WERI-Rb-1 (cell line): Measurements from ENCODE around the gene PTPRN2.

Source experiments
- DNase-seq: peaks from one replicate; pipeline ENCODE4 v3.0.0-alpha.2; 2020
- H3K27ac ChIP-seq: fragments of 250-450 bp; sonication (Bioruptor Pico); 2 replicates; pipeline ENCODE4 v1.5.1; 2020; ENCODE audit warnings: mild to moderate bottlenecking, moderate library complexity
- H3K27me3 ChIP-seq: fragments of 250-450 bp; sonication (Bioruptor Pico); 2 replicates; pipeline ENCODE4 v1.5.1; 2021; ENCODE audit warnings: mild to moderate bottlenecking, low read depth, moderate library complexity; ENCODE audit not compliant: insufficient read depth, severe bottlenecking
- H3K36me3 ChIP-seq: fragments of 250-450 bp; sonication (Bioruptor Pico); 2 replicates; pipeline ENCODE4 v1.5.1; 2020; ENCODE audit warnings: mild to moderate bottlenecking, moderate library complexity
- H3K4me3 ChIP-seq: 2 replicates; pipeline ENCODE4 v1.5.1; 2011; ENCODE audit warnings: low read depth, mild to moderate bottlenecking, control low read depth, low read length
- H3K9me3 ChIP-seq: fragments of 250-450 bp; sonication (Bioruptor Pico); 2 replicates; pipeline ENCODE4 v1.5.1; 2021; ENCODE audit warnings: mild to moderate bottlenecking, moderate library complexity; ENCODE audit not compliant: severe bottlenecking
- TF ChIP-seq, protein P1 (sequence below): IDR thresholded peaks from 2 replicates; pipeline ENCODE4 v1.5.1; 2011; ENCODE audit warnings: low read depth, mild to moderate bottlenecking, control low read depth, inconsistent platforms, low read length

The PTPRN2 gene

DNA sequence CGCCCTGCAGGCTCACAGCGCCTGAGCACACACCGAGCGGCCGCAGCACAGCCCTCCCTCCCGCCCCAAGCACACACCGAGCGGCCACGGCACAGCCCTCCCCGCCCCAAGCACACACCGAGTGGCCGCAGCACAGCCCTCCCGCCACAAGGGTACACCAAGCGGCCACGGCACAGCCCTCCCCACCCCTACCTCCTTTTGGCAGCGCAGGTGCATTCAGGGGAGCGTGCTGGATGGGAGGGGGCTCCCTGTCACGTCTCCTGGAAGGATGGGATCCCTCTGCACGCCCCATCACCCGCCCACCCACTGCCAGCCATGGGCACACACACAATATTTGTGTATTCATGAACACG, 768.2 kb downstream of the PTPRN2 start:
- no peaks in the 10 kb centered on the region for H3K9me3 ChIP-seq

GRCh38 chr7:157818701-157819454, 768.7 kb downstream of the PTPRN2 start:
- no peak for DNase-seq
- H3K9me3 ChIP-seq, result no peaks in the 10 kb centered on the region

More for the DNA sequence above, 768.2 kb downstream of the PTPRN2 start:
- no peaks in the 10 kb centered on the region for H3K27me3 ChIP-seq
- TF ChIP-seq, protein P1, sequence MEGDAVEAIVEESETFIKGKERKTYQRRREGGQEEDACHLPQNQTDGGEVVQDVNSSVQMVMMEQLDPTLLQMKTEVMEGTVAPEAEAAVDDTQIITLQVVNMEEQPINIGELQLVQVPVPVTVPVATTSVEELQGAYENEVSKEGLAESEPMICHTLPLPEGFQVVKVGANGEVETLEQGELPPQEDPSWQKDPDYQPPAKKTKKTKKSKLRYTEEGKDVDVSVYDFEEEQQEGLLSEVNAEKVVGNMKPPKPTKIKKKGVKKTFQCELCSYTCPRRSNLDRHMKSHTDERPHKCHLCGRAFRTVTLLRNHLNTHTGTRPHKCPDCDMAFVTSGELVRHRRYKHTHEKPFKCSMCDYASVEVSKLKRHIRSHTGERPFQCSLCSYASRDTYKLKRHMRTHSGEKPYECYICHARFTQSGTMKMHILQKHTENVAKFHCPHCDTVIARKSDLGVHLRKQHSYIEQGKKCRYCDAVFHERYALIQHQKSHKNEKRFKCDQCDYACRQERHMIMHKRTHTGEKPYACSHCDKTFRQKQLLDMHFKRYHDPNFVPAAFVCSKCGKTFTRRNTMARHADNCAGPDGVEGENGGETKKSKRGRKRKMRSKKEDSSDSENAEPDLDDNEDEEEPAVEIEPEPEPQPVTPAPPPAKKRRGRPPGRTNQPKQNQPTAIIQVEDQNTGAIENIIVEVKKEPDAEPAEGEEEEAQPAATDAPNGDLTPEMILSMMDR, result 0 out of 2 replicates have a peak, but pooled peaks have one; percentile 2
- no peak for DNase-seq
- H3K27ac ChIP-seq, result no peak overlapping the region
- H3K4me3 ChIP-seq, result no peak overlapping the region
- H3K36me3 ChIP-seq, result no peaks in the 10 kb centered on the region

DNA sequence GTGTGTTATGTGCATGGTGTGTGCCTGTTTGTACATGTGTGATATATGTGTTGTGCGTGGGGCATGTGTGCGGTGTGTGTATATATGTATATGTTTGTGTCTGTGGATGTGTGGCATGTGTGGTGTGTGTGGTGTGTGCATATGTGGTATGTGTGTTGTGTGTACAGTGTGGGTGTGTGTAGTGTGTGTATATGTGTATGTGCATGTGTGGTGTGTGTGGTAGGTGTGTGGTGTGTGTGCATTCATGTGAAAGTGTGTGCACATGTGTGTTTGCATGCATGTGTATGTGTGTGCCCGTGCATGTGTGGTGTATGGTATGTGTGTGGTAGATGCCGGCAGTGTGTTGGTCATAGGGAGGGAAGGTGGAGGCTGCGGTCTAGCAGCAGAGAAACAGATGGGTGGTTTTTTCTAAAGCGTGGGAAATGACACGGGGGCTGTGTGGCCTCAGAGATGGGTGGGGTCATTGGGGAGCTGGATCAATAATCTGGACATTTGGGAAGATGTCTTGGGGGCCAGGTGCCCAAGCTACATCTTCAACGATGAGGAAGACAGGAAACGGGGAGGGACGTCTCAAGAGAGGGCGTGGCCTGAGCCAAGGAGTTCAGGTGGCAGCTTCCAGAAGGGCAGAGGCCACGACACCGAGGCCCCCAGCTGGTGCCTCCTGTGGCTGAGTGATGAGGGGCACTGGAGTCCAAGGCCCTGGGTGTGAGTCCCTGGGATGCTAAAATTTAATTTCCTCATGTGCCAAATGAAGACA, 769.5 kb downstream of the PTPRN2 start:
- Histone ChIP-seq H3K27me3 (no peaks in the 10 kb centered on the region), H3K9me3 (no peaks in the 10 kb centered on the region), H3K27ac (no peak overlapping the region), H3K4me3 (no peak overlapping the region), H3K36me3 (no peaks in the 10 kb centered on the region)
- DNase-seq, result no peak
- TF ChIP-seq, protein P1, result no peak

More at GRCh38 chr7:157818701-157819454, 768.7 kb downstream of the PTPRN2 start:
- Histone ChIP-seq H3K4me3 (no peak overlapping the region), H3K27me3 (no peaks in the 10 kb centered on the region), H3K27ac (no peak overlapping the region), H3K36me3 (no peaks in the 10 kb centered on the region)
- TF ChIP-seq, protein P1, result no peak

DNA sequence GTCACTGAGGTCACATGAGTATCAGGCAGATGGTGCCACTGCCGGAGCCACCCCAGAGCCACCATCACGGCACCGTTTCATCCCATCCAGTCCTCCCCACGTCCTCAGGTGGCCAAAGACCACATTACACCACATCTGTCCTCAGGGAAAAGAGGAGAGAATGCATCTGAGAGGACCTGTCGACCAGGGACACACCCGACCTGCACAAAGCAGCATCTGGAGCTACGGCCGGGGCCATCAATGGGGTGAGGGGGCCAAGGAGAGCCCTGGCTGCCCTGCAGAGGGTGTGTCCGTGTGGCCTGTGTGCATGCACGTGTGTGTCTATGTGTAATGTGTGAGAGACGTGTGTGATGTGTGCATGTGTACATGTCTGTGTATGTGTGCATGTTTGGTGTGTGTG, 770.2 kb downstream of the PTPRN2 start:
- H3K27ac ChIP-seq, result no peak overlapping the region
- TF ChIP-seq, protein P1, result no peak
- H3K36me3 ChIP-seq, result no peaks in the 10 kb centered on the region
- peak; percentile 36 for DNase-seq
- H3K27me3 ChIP-seq, result no peaks in the 10 kb centered on the region
- H3K4me3 ChIP-seq, result no peak overlapping the region
- H3K9me3 ChIP-seq, result no peaks in the 10 kb centered on the region

GRCh38 chr7:157816526-157817250, 770.9 kb downstream of the PTPRN2 start:
- Histone ChIP-seq H3K9me3 (no peaks in the 10 kb centered on the region), H3K27me3 (no peaks in the 10 kb centered on the region), H3K27ac (no peak overlapping the region; the same call in 1 of the 2 replicates)

More at GRCh38 chr7:157816526-157817250, 770.9 kb downstream of the PTPRN2 start:
- TF ChIP-seq, protein P1, result no peak
- DNase-seq, result no peak
- no peaks in the 10 kb centered on the region for H3K36me3 ChIP-seq
- H3K4me3 ChIP-seq, result no peak overlapping the region
